ENCODE data around the gene GNG7.
"Not testable (repeated sequence)": the region's sequence is repeated elsewhere in the genome, so short reads cannot be mapped to it uniquely, and the experiment has no call there.

The GNG7 gene

DNA sequence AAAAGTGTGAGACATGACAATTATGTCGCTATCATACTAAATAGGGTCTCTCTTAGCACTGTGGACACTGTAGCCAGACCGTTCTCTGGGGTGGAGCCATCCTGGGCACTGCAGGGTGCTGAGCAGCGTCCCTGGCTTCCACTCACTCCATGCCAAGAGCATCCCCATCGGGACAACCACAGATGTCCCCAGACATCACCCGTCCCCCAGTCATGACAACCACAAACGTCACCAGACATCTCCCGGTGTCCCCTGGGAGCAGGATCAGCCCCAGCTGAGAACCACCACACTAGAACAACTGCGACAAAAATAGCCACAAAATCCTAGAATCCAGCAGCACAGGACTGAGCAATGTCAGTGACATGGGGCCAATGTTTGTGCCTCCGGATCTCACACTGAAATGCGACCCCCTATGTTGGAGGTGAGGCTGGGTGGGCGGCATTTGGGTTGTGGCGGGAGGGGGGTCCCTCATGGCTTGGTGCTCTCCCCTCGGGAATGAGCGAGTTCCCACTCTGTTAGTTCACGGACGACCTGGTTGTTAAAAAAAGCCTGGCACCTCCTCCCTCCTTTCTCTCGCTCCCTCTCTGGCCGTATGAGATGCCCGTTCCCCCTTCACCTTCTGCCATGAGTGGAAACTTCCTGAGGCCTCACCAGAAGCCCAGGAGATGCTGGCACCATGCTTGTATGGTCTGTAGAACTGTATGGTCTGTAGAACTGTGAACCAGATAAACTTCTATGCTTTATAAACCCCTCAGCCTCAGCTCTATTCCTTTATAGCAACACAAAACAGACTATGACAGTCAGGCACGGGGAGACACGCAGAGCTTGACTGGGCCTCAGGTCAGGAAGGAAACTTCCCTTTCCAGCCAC lies 132.7 kb downstream of the GNG7 start:
- DNase-seq: no peak

- DNase-seq: no peak
Observed at GRCh38 chr19:2567996-2568395, 134.5 kb downstream of the GNG7 start.

- no peak for DNase-seq
Observed at GRCh38 chr19:2567580-2567979, 134.9 kb downstream of the GNG7 start.

- not testable (repeated sequence) for DNase-seq
Observed at GRCh38 chr19:2563546-2563945, 138.9 kb downstream of the GNG7 start.

DNA sequence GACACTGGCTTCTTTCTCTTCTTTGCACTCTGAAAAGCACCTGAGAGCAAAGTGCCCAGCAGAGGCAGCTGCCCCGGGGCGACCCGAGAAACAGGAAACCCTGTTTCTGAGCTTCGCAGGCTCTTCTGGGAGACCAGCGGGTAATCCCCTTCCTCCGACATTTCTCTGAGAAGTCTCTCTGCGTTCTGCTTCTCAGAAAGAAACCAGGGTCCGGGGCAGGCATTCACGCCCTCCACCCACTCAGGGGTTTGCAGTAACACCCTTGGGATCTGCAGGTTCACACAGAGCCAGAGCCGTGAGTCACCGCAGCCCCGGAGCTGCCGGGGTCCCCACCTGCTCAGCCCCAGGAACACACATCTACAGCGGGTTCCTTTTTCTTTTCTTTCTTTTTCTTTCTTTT lies 140.6 kb downstream of the GNG7 start:
- no peak for DNase-seq

DNA sequence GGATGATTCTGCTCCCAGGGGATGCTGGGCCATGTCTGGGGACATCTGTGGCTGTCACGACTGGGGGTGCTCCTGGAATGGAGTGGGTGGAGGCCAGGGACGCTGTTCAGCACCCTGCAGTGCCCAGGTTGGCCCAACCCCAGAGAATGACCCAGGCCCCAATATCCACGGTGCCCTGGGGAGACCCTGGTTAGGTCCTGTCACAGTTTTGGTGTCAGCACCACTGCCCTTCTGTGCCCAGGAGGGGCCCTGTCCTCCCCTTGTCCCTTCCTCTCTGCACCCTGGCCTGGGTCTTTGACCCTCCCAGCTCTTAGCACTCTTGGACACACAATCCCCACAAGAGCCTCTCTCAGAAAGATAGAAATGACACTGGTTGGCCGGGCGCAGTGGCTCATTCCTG lies 141.3 kb downstream of the GNG7 start:
- DNase-seq: no peak

DNA sequence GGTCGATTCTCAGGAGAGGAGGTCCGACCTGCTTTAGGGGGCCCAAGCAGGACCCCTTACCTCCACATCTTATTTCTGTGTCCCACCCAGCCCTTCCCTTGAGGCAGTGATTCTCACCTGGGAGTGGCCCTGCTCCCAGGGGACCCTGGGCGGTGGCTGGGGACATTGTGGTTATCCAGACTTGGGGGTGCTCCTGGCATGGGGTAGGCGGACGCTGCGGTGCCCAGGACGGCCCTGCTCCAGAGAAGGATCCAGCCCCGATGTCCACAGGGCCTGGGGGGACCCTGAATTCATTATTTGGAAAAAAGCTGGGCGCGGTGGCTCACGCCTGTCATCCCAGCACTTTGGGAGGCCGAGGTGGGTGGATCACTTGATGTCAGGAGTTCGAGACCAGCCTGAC lies 142.1 kb downstream of the GNG7 start:
- no peak for DNase-seq

- DNase-seq: no peak
Observed at GRCh38 chr19:2558543-2558942, 144.0 kb downstream of the GNG7 start.

GRCh38 chr19:2558131-2558530 lies 144.4 kb downstream of the GNG7 start:
- DNase-seq: not testable (repeated sequence)

GRCh38 chr19:2557093-2557440 lies 145.4 kb downstream of the GNG7 start:
- no peak for DNase-seq

GRCh38 chr19:2556221-2557092 lies 146.0 kb downstream of the GNG7 start:
- DNase-seq: no peak

DNA sequence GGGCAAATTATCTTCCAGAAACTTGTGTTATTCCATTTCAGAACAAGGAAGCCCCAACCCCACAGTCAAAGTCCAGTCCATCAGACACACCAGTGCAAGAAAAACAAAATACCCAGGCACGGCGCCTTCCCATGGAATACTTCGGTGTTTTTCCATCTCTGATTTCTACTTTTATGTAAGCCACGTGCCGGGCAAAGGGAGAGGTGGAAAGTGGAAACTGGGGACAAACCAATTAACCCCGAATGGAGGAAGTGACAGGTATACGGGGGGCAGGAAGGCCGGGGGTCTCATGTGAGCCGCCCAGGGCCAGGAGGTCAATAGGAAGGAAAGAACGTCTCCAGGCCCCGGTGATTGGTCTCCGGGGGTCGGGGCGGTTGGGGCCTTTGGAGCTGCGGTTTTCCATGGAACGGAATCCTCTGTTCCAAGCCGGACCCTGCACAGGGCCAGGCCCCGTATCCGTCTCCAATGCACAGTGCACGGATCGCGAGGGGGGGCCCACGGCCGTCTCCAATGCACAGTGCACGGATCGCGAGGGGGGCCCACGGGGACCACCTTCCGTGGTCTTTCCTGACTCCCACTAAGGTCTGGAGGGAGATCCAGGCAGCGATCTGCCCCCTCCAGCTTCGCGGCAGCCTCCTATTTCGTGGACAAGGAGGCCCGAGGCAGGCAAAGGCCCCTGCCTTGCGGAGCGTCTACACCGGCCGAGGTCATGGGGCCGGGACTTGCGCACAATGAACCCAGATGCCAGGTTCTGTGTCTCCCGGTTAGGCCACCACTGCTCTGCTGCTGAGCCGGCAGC lies 146.9 kb downstream of the GNG7 start:
- DNase-seq: no peak

DNA sequence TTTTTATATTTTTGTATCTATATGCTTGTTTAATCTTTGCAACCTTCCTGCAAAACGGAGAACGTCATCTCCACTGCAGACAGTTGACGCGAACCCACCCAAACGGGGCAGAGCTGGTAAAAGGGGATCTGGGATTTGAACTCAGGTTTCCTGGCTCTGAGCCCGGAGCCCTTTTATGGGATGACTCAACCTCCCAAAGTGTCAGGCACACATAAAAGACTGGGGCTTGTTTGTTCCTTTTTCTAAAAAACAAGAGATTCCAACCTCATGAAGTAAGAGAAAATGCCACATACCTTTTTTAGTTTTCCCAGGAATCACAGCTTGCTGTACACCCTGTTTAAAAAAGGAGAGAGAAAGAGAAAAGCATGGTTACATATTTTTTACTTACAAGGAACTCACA lies 147.6 kb downstream of the GNG7 start:
- no peak for DNase-seq

- DNase-seq: no peak
Observed at GRCh38 chr19:2553510-2553909, 149.0 kb downstream of the GNG7 start.

- DNase-seq: no peak
Observed at GRCh38 chr19:2552859-2553258, 149.6 kb downstream of the GNG7 start.

GRCh38 chr19:2551864-2552185 lies 150.7 kb downstream of the GNG7 start:
- no peak for DNase-seq

- DNase-seq: no peak
Observed at GRCh38 chr19:2551172-2551863, 151.2 kb downstream of the GNG7 start.

DNA sequence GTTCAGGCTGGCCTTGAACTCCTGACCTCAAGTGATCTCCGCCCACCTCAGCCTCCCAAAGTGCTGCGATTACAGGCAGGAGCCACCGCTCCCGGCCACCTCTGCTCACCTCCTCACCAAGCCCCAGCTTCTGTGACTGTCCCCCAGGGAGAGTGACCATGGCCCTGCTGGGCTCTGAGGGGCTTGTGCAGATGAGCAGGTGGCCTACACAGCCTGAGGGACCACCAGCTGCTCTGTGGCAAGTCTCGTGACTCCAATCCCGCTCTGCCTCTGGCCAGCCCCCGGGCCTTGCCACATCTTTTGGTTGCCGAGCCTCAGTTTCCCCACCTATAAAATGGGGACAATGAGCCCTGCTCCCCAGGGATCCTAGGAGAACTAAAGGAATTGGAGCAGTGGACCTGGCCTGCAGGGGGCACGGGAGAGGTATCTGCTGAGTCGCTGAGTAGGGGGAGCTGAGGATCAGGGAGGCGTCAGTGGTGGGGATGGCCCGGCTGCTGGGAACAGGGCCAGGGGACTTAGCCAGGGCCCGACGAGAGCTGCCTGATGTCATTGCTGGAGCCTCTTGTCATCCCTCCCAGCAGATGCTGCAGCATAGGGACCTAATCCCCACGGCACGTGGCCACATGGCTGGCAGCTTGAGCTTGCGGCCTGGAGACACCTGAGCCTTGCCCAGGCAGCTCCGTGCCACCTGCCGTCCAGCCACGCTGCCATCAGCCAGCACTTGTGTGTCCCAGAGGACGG lies 151.9 kb downstream of the GNG7 start:
- no peak for DNase-seq

GRCh38 chr19:2549701-2550191 lies 152.7 kb downstream of the GNG7 start:
- DNase-seq: no peak

DNA sequence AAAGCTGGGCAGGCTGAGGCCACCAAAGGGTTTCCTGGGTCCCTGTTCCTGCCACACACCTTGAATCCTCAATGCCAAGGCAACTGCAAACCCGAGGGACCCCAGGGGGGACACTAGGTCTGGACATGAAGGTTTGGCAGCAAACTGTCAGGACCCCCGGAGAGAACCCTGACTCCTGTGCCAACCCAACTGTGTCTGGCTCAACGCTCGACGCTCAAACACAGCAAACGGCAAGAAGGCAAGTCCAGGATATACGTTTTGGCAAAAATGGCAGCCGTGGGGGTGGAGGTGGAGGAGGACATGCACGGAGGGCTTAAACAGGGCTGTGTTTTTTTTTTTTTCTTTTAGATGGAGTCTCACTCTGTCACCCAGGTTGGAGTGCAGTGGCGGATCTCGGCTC lies 153.5 kb downstream of the GNG7 start:
- no peak for DNase-seq

DNA sequence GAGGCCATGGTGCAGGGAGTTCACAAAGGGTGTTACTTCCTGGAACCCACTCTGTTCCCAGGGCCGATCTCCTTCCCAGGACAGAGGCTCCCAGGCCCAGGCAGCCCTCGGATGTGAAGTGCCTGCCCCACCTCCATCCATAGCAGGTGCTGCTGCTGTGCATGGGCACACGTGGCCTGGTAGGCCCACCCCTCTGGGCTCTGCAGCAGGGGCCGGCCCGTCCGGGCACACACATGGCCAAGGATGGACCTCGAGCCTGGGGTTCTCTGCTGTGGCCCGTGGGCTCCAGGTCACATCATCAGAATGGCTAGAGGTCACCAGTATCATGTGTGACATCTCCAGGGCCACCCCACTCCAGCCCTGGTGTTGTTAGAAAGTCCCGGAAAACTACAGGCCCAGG lies 154.8 kb downstream of the GNG7 start:
- no peak for DNase-seq
